K562 (cell line): ENCODE measurements around the gene APBA2. TPM values are rescaled to one million over a fixed set of nuclear protein-coding genes. Genes with fewer than 3 reads are reported as not detected.

ENCODE experiments used
- ATF6 ChIP-seq: sonication (generic); formaldehyde crosslinking; IDR thresholded peaks from 2 replicates; pipeline ENCODE4 v1.4.0; 2020; ENCODE audit warnings: mild to moderate bottlenecking, missing genetic modification reagents
- CXXC5 ChIP-seq: fragments of 250-450 bp; sonication (Bioruptor Pico); IDR thresholded peaks from 2 replicates; pipeline ENCODE4 v1.8.0; 2022; ENCODE audit warnings: inconsistent platforms, mild to moderate bottlenecking, moderate library complexity
- DMBX1 ChIP-seq: fragments of 250-450 bp; sonication (Bioruptor Pico); IDR thresholded peaks from 2 replicates; pipeline ENCODE4 v1.8.0; 2022; ENCODE audit warnings: inconsistent platforms, mild to moderate bottlenecking, moderate library complexity, borderline replicate concordance
- ETV1 ChIP-seq: fragments of 450-650 bp; conservative IDR thresholded peaks from 2 replicates; pipeline ENCODE4 v1.6.1; 2016; ENCODE audit warnings: missing genetic modification characterization, control low read depth, low read depth, missing compliant biosample characterization
- ETV6 ChIP-seq, 3 experiments: fragments of 150-350 bp in 1 of 3; sonication (generic) in 1 of 3; formaldehyde crosslinking in 1 of 3; IDR thresholded peaks; 2 replicates each; pipeline versions ENCODE4 v1.6.1 to v1.8.0; 2014 to 2022; ENCODE audit warnings: borderline replicate concordance in 2 of 3, low read depth in 2 of 3, antibody characterized with exemption in 1 of 3, low read length in 1 of 3, mild to moderate bottlenecking in 1 of 3, missing genetic modification reagents in 1 of 3
- ILK ChIP-seq: fragments of 450-650 bp; IDR thresholded peaks from 2 replicates; pipeline ENCODE4 v1.6.1; 2016; ENCODE audit warnings: missing genetic modification characterization, low read depth, mild to moderate bottlenecking, missing compliant biosample characterization, moderate library complexity, borderline replicate concordance
- JUND ChIP-seq, 2 experiments: IDR thresholded peaks; 2 replicates in 1 of 2; 3 replicates in 1 of 2; pipeline ENCODE4 v1.6.1; 2011; ENCODE audit warnings: borderline replicate concordance in 2 of 2, low read depth in 2 of 2, low read length in 2 of 2, improper control_type of control experiment in 1 of 2, missing biosample characterization in 1 of 2, missing genetic modification characterization in 1 of 2, missing genetic modification reagents in 1 of 2
- LARP7 ChIP-seq: fragments of 450-650 bp; IDR thresholded peaks from 2 replicates; pipeline ENCODE4 v1.6.1; 2016
- LEF1 ChIP-seq: fragments of 450-650 bp; IDR thresholded peaks from 2 replicates; pipeline ENCODE4 v1.6.1; 2016; ENCODE audit warnings: mild to moderate bottlenecking
- MEF2D ChIP-seq: conservative IDR thresholded peaks from 2 replicates; pipeline ENCODE4 v1.6.1; 2016; ENCODE audit warnings: low read depth, missing genetic modification characterization, missing compliant biosample characterization
- MYNN ChIP-seq, 2 experiments: sonication (generic); formaldehyde crosslinking in 1 of 2; IDR thresholded peaks; 2 replicates each; pipeline versions ENCODE4 v1.5.0 to v1.6.1; 2016 to 2020; ENCODE audit warnings: antibody characterized with exemption in 1 of 2, missing genetic modification reagents in 1 of 2
- NR2F6 ChIP-seq: fragments of 450-650 bp; formaldehyde crosslinking; IDR thresholded peaks from 2 replicates; pipeline ENCODE4 v1.4.0; 2020; ENCODE audit warnings: mild to moderate bottlenecking
- POLR2H ChIP-seq: IDR thresholded peaks from 2 replicates; pipeline ENCODE4 v1.6.1; 2016; ENCODE audit warnings: missing genetic modification characterization, low read depth, mild to moderate bottlenecking, control low read depth, missing compliant biosample characterization, moderate library complexity
- SAFB ChIP-seq: fragments of 200-400 bp; formaldehyde crosslinking; IDR thresholded peaks from 2 replicates; pipeline ENCODE4 v1.6.1; 2017; ENCODE audit warnings: low read depth, low read length, borderline replicate concordance
- SIN3B ChIP-seq: fragments of 450-650 bp; IDR thresholded peaks from 2 replicates; pipeline ENCODE4 v1.6.1; 2017; ENCODE audit warnings: low read depth, mild to moderate bottlenecking, moderate library complexity
- SMARCA5 ChIP-seq: fragments of 450-650 bp; IDR thresholded peaks from 2 replicates; pipeline ENCODE4 v1.6.1; 2016
- STAT5B ChIP-seq: fragments of 250-450 bp; sonication (Bioruptor Pico); IDR thresholded peaks from 2 replicates; pipeline ENCODE4 v1.8.0; 2021; ENCODE audit warnings: mild to moderate bottlenecking, inconsistent platforms
- TAF7 ChIP-seq: fragments of 450-650 bp; IDR thresholded peaks from 2 replicates; pipeline ENCODE4 v1.6.1; 2016; ENCODE audit warnings: missing genetic modification characterization, missing compliant biosample characterization
- ZNF23 ChIP-seq: fragments of 250-450 bp; sonication (Bioruptor Pico); IDR thresholded peaks from 2 replicates; pipeline ENCODE4 v1.4.0; 2020; ENCODE audit warnings: mild to moderate bottlenecking
- ZNF408 ChIP-seq: fragments of 250-450 bp; sonication (Bioruptor Pico); IDR thresholded peaks from 2 replicates; pipeline ENCODE4 v1.4.0; 2020; ENCODE audit warnings: low read depth, mild to moderate bottlenecking, moderate library complexity
- polyA plus RNA-seq, 8 experiments: library from polyadenylated mRNA; depleted of rRNA in 4 of 8; stranded (reverse) in 5 of 8; unstranded in 3 of 8; fragments of >200 nt; fragmentation: Nextera tagmentation in 2 of 8; fragmentation: Illumina TruSeq in 1 of 8; extraction: Ambion mirVana in 2 of 8; extraction: Trizol in 1 of 8; gene quantifications; 2 replicates each; pipeline versions ENCODE4 v1.2.1 to v1.2.3, GENCODE V29; 2011 to 2014; ENCODE audit warnings: inconsistent platforms in 1 of 8, missing spikeins in 1 of 8
- total RNA-seq, 7 experiments: library from RNA; depleted of rRNA in 6 of 7; stranded (reverse); fragments of >200 nt in 6 of 7; fragmentation: Illumina TruSeq in 2 of 7; extraction: Trizol in 2 of 7; gene quantifications; 2 replicates each; pipeline versions ENCODE4 v1.2.1 to v1.2.3, GENCODE V29; 2011 to 2021; ENCODE audit warnings: low replicate concordance in 1 of 7

Gene APBA2
- total and polyA plus RNA-seq, 9 of the 15 experiments (the other 6 are each of a cell fraction or from before 2014, with no cell fraction given), result 0.24 to 40.9 (median 25.2) TPM

GRCh38 chr15:28955160-28955992 is 69.6 kb downstream of the APBA2 start (continued):
- TF ChIP-seq DMBX1 (CRISPR knock-in tag) (no peak), MEF2D (tag) (no peak), STAT5B (CRISPR knock-in tag) (no peak), SAFB (no peak), NR2F6 (CRISPR knock-in tag) (no peak), ZNF23 (CRISPR knock-in tag) (no peak), JUND (IDR thresholded peaks at IDR 0.05; ENCODE audit: borderline replicate concordance, low read depth, low read length) (0 out of 2 replicates have a peak, but pooled peaks have one; percentile 16), JUND (tag; IDR thresholded peaks at IDR 0.05; ENCODE audit: borderline replicate concordance, low read depth, low read length) (no peak), MYNN (IDR thresholded peaks at IDR 0.05) (no peak), MYNN (CRISPR knock-in tag; IDR thresholded peaks at IDR 0.05) (no peak), SMARCA5 (no peak), ETV6 (IDR thresholded peaks at IDR 0.05; ENCODE audit: borderline replicate concordance in 1 of 2, low read depth in 2 of 2, low read length in 1 of 2) (0 out of 4 replicates have a peak, but pooled peaks of 1 of the 2 experiments have one; percentile 53), ETV6 (CRISPR knock-in tag; IDR thresholded peaks at IDR 0.05; ENCODE audit: borderline replicate concordance) (no peak), ILK (tag) (no peak), SIN3B (no peak), LEF1 (peak; percentile 74), LARP7 (no peak), ETV1 (peak; percentile 57), CXXC5 (CRISPR knock-in tag) (no peak), POLR2H (tag) (no peak), ZNF408 (CRISPR knock-in tag) (no peak), ATF6 (CRISPR knock-in tag) (no peak), TAF7 (tag) (no peak)
